ENCODE results near the gene PPP6R3. TPM values are rescaled to one million over a fixed set of nuclear protein-coding genes. Genes with fewer than 3 reads are reported as not detected.
A peak's percentile ranks its signal among the peaks of the same experiment; 100 is the strongest.

PPP6R3 gene
- total RNA-seq, 2 donors from 2014 or later: 95.0 to 103 TPM

DNA sequence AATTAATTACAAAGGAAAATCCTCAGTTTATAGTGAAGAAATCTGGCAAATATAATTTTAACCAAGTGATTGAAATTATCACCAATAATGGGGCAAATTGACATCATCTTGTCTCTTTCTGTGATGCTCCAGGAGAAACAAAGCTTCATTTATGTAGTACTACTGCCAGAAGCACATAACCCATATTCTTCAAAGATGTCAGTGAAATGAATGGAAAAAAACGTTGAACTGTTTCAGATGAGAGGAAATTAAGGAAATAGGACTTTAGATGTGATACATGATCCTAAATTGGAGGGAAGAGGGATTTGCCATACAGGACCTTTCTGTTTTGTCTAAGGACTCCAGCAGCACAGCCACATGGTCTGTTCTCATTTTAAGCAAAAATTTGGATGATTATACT is 57.6 kb downstream of the PPP6R3 start:
- H3K9ac ChIP-seq (ENCODE audit: low read depth in 2 of 2, low read length in 2 of 2): no peak overlapping the region
- no peaks in the 10 kb centered on the region for H3K9me3 ChIP-seq
- TF ChIP-seq CTCF (IDR thresholded peaks at IDR 0.05): no peak
- intact Hi-C loops (cut with DNase I): no loop called here
- no peak overlapping the region for H3K4me3 ChIP-seq
- H3K27ac ChIP-seq: no peak overlapping the region
- DNase-seq: no peak
- no peaks in the 10 kb centered on the region for H3K27me3 ChIP-seq
- H3K36me3 ChIP-seq: peaks cover 6% of the 10 kb centered on the region
- no peaks in the 10 kb centered on the region for H3K4me1 ChIP-seq

- no peak overlapping the region for H3K4me3 ChIP-seq
- TF ChIP-seq CTCF (IDR thresholded peaks at IDR 0.05): no peak
- no peak for DNase-seq
- H3K9ac ChIP-seq (ENCODE audit: low read depth in 2 of 2, low read length in 2 of 2): no peak overlapping the region
- H3K27ac ChIP-seq: no peak overlapping the region
- H3K36me3 ChIP-seq: peaks cover 11% of the 10 kb centered on the region
- peaks cover 16% of the 10 kb centered on the region for H3K4me1 ChIP-seq
- intact Hi-C loops (cut with DNase I): no loop called here
- no peaks in the 10 kb centered on the region for H3K9me3 ChIP-seq
- no peaks in the 10 kb centered on the region for H3K27me3 ChIP-seq
Measured at GRCh38 chr11:68521969-68522652, 61.6 kb downstream of the PPP6R3 start.

GRCh38 chr11:68523033-68523432 is 62.5 kb downstream of the PPP6R3 start:
- no peak overlapping the region for H3K9ac ChIP-seq (ENCODE audit: low read depth in 2 of 2, low read length in 2 of 2)
- intact Hi-C loops (cut with DNase I): no loop called here
- no peak for DNase-seq
- H3K4me1 ChIP-seq: peaks cover 16% of the 10 kb centered on the region
- H3K9me3 ChIP-seq: no peaks in the 10 kb centered on the region
- no peak for TF ChIP-seq CTCF (IDR thresholded peaks at IDR 0.05)
- H3K27me3 ChIP-seq: no peaks in the 10 kb centered on the region
- H3K27ac ChIP-seq: no peak overlapping the region
- H3K36me3 ChIP-seq: peaks cover 11% of the 10 kb centered on the region
- no peak overlapping the region for H3K4me3 ChIP-seq

- peaks cover 11% of the 10 kb centered on the region for H3K36me3 ChIP-seq
- TF ChIP-seq CTCF (IDR thresholded peaks at IDR 0.05): no peak
Measured at GRCh38 chr11:68523743-68524142, 63.2 kb downstream of the PPP6R3 start.

DNA sequence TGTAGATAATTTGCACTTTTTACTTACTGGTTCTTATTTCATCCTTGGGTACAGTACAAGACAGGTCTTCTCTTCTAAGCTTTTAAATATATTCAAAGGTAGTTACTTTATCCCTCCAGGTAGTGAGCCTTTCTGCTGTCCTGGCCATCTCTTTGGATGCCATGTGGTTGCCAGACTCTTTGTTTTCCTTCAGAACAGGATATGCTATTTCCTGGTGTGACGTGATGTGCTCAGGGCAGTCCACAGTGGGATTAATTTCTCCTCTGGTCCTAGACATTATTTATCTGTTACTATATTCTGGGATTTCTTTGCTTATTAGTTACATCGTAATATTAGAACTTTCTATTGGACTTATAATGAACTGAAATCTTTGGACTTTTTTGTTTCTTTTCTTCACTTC is 63.7 kb downstream of the PPP6R3 start:
- Histone ChIP-seq H3K9me3 (no peaks in the 10 kb centered on the region), H3K9ac (ENCODE audit: low read depth in 2 of 2, low read length in 2 of 2) (peak overlapping the region in 1 of 2 donors; percentile 53), H3K4me1 (peaks cover 16% of the 10 kb centered on the region), H3K27ac (peak overlapping the region; percentile 42), H3K36me3 (peaks cover 9% of the 10 kb centered on the region), H3K27me3 (no peaks in the 10 kb centered on the region), H3K4me3 (no peak overlapping the region)
- DNase-seq: no peak
- TF ChIP-seq CTCF (IDR thresholded peaks at IDR 0.05): no peak
- intact Hi-C loops (cut with DNase I): no loop called here

More at GRCh38 chr11:68523743-68524142, 63.2 kb downstream of the PPP6R3 start:
- no peak for DNase-seq
- peak overlapping the region; percentile 42 for H3K27ac ChIP-seq
- no peak overlapping the region for H3K4me3 ChIP-seq
- H3K27me3 ChIP-seq: no peaks in the 10 kb centered on the region
- H3K9ac ChIP-seq (ENCODE audit: low read depth in 2 of 2, low read length in 2 of 2): no peak overlapping the region
- H3K9me3 ChIP-seq: no peaks in the 10 kb centered on the region
- peaks cover 16% of the 10 kb centered on the region for H3K4me1 ChIP-seq
- intact Hi-C loops (cut with DNase I): no loop called here
